HEK293 (cell line): Measurements from ENCODE around the gene HNF1A.

Experiments
- CTCF ChIA-PET: fragments of 350-600 bp; formaldehyde crosslinking; extraction: SDS; loops from one replicate; lab custom pipeline; 2021; ENCODE audit warnings: antibody characterized with exemption; lab: Yijun Ruan, JAX
- POLR2A ChIA-PET: fragments of 300-600 bp; formaldehyde crosslinking; extraction: SDS; loops from one replicate; lab custom pipeline; 2020; ENCODE audit warnings: antibody characterized with exemption, inconsistent platforms; lab: Yijun Ruan, JAX
- H3K27ac ChIP-seq: fragments of 200-500 bp; sonication (Bioruptor generic); 2 replicates; pipeline ENCODE4 v1.5.1; 2014; ENCODE audit warnings: low read depth, low read length, control low read depth, inconsistent platforms; ENCODE audit errors: extremely low read depth
- H3K36me3 ChIP-seq, 2 experiments: fragments of 200-500 bp in 1 of 2; sonication (Bioruptor generic) in 1 of 2; 1 replicate in 1 of 2; 2 replicates in 1 of 2; pipeline ENCODE4 v1.5.1; 2014 to 2017; ENCODE audit warnings: inconsistent platforms in 2 of 2, low read length in 2 of 2; ENCODE audit not compliant: control insufficient read depth in 2 of 2, insufficient read depth in 1 of 2
- H3K4me1 ChIP-seq: fragments of 200-500 bp; sonication (Bioruptor generic); 2 replicates; pipeline ENCODE4 v1.5.1; 2014; ENCODE audit warnings: mild to moderate bottlenecking, low read length, inconsistent platforms; ENCODE audit not compliant: control insufficient read depth, insufficient read depth
- H3K4me3 ChIP-seq: 2 replicates; pipeline ENCODE4 v1.5.1; 2011; ENCODE audit warnings: low read depth, mild to moderate bottlenecking, control low read depth, low read length, moderate library complexity
- H3K9me3 ChIP-seq: fragments of 200-500 bp; sonication (Bioruptor generic); 2 replicates; pipeline ENCODE4 v1.5.1; 2014; ENCODE audit warnings: low read depth, low read length, inconsistent platforms; ENCODE audit not compliant: control insufficient read depth, insufficient read depth
- GLIS2 ChIP-seq: fragments of 450-650 bp; formaldehyde crosslinking; IDR thresholded peaks from 2 replicates; pipeline ENCODE4 v1.5.1; 2016; ENCODE audit warnings: missing biosample characterization, missing genetic modification characterization
- HOXA7 ChIP-seq: sonication (generic); formaldehyde crosslinking; IDR thresholded peaks from 2 replicates; pipeline ENCODE4 v1.8.1; 2022; ENCODE audit warnings: missing genetic modification reagents, borderline replicate concordance
- KLF10 ChIP-seq: fragments of 450-650 bp; IDR thresholded peaks from 2 replicates; pipeline ENCODE4 v1.5.1; 2018; ENCODE audit warnings: missing biosample characterization, mild to moderate bottlenecking, missing genetic modification characterization
- KLF9 ChIP-seq: fragments of 450-650 bp; formaldehyde crosslinking; IDR thresholded peaks from 2 replicates; pipeline ENCODE4 v1.5.1; 2016; ENCODE audit warnings: missing biosample characterization, missing genetic modification characterization, low read depth
- ZBTB26 ChIP-seq: fragments of 450-650 bp; formaldehyde crosslinking; optimal IDR thresholded peaks from 2 replicates; pipeline ENCODE3; 2016; ENCODE audit warnings: missing biosample characterization, mild to moderate bottlenecking, missing genetic modification characterization
- ZBTB49 ChIP-seq: fragments of 450-650 bp; formaldehyde crosslinking; IDR thresholded peaks from 2 replicates; pipeline ENCODE4 v1.5.1; 2016; ENCODE audit warnings: missing biosample characterization, missing genetic modification characterization, low read depth
- ZNF146 ChIP-seq: fragments of 450-650 bp; formaldehyde crosslinking; IDR thresholded peaks from 2 replicates; pipeline ENCODE4 v1.5.1; 2016; ENCODE audit warnings: missing biosample characterization, missing genetic modification characterization
- ZNF148 ChIP-seq: fragments of 450-650 bp; formaldehyde crosslinking; IDR thresholded peaks from 2 replicates; pipeline ENCODE4 v1.5.0; 2017; ENCODE audit warnings: missing biosample characterization, missing genetic modification characterization, borderline replicate concordance
- ZNF223 ChIP-seq: fragments of 450-650 bp; formaldehyde crosslinking; IDR thresholded peaks from 2 replicates; pipeline ENCODE4 v1.5.1; 2016; ENCODE audit warnings: missing biosample characterization, missing genetic modification characterization
- ZNF324 ChIP-seq: fragments of 450-650 bp; formaldehyde crosslinking; IDR thresholded peaks from 2 replicates; pipeline ENCODE4 v1.5.1; 2016; ENCODE audit warnings: missing biosample characterization, missing genetic modification characterization
- ZNF341 ChIP-seq: fragments of 450-650 bp; formaldehyde crosslinking; IDR thresholded peaks from 2 replicates; pipeline ENCODE4; 2016; ENCODE audit warnings: low read depth, missing biosample characterization, missing genetic modification characterization
- ZNF423 ChIP-seq: fragments of 450-650 bp; formaldehyde crosslinking; IDR thresholded peaks from 2 replicates; pipeline ENCODE4 v1.5.1; 2016; ENCODE audit warnings: missing biosample characterization, missing genetic modification characterization
- ZNF48 ChIP-seq: fragments of 450-650 bp; formaldehyde crosslinking; IDR thresholded peaks from 2 replicates; pipeline ENCODE4 v1.5.1; 2016; ENCODE audit warnings: missing biosample characterization, missing genetic modification characterization
- ZNF596 ChIP-seq: fragments of 450-650 bp; IDR thresholded peaks from 2 replicates; pipeline ENCODE4 v1.5.0; 2018; ENCODE audit warnings: missing biosample characterization, mild to moderate bottlenecking, missing genetic modification characterization, moderate library complexity
- ZNF664 ChIP-seq: fragments of 450-650 bp; formaldehyde crosslinking; IDR thresholded peaks from 2 replicates; pipeline ENCODE4 v1.5.1; 2016; ENCODE audit warnings: missing biosample characterization, missing genetic modification characterization
- ZSCAN23 ChIP-seq: fragments of 450-650 bp; formaldehyde crosslinking; IDR thresholded peaks from 2 replicates; pipeline ENCODE4 v1.5.1; 2016; ENCODE audit warnings: missing biosample characterization, missing genetic modification characterization

The HNF1A gene

GRCh38 chr12:120959111-120959878 is 19.0 kb upstream of the HNF1A start (continued):
- TF ChIP-seq HOXA7 (CRISPR knock-in tag) (no peak), ZNF324 (tag by site-specific recombination) (no peak), ZNF223 (tag by site-specific recombination) (no peak), ZNF48 (no peak), ZNF146 (no peak), ZNF596 (tag by site-specific recombination) (no peak)
- TF ChIP-seq, all 188 proteins: peak for 0

GRCh38 chr12:120960657-120961056 is 17.7 kb upstream of the HNF1A start:
- H3K4me3 ChIP-seq = no peak overlapping the region
- no peak overlapping the region for H3K27ac ChIP-seq
- H3K36me3 ChIP-seq = no peaks in the 10 kb centered on the region
- no peak for TF ChIP-seq ZNF341 (tag by site-specific recombination)
- no peak for TF ChIP-seq ZNF148
- no peak for TF ChIP-seq ZBTB49 (tag by site-specific recombination)
- TF ChIP-seq ZNF664 (tag by site-specific recombination) = no peak
- TF ChIP-seq ZNF423 (tag by site-specific recombination) = no peak
- no peak for TF ChIP-seq ZSCAN23 (tag by site-specific recombination)
- TF ChIP-seq KLF9 (tag by site-specific recombination) = no peak
- no peak for TF ChIP-seq GLIS2
- TF ChIP-seq, all 188 proteins: peak for 0
- ChIA-PET CTCF (interaction anchor here (0.6 to 2.3 kb wide), 5 partner anchors 11 to 104 kb away, joined by 3 to 6 read pairs (median 3); no protein-coding TSS in a partner anchor), POLR2A (interaction anchor here (0.6 kb wide), 1 partner anchor 360 kb away, joined by 3 read pairs; no protein-coding TSS in a partner anchor)
- Histone ChIP-seq H3K9me3 (no peaks in the 10 kb centered on the region), H3K4me1 (no peaks in the 10 kb centered on the region)

- TF ChIP-seq ZNF664 (tag by site-specific recombination) (peak; percentile 63), KLF9 (tag by site-specific recombination) (0 out of 2 replicates have a peak, but pooled peaks have one; percentile 38), ZBTB26 (tag by site-specific recombination) (no peak), KLF10 (tag by site-specific recombination) (peak; percentile 82)
- H3K27ac ChIP-seq = no peak overlapping the region
- no peaks in the 10 kb centered on the region for H3K4me1 ChIP-seq
- H3K9me3 ChIP-seq = no peaks in the 10 kb centered on the region
- H3K4me3 ChIP-seq = no peak overlapping the region
- ChIA-PET CTCF (interaction anchor here (0.6 to 1.8 kb wide), 3 partner anchors 10 to 595 kb away, joined by 3 to 12 read pairs (median 4); no protein-coding TSS in a partner anchor), POLR2A (no interaction called here)
- H3K36me3 ChIP-seq = no peaks in the 10 kb centered on the region
These were observed 16.5 kb upstream of the HNF1A start for GRCh38 chr12:120961604-120962531.
